ENCODE results near the gene FBXL4.

FBXL4 gene

DNA sequence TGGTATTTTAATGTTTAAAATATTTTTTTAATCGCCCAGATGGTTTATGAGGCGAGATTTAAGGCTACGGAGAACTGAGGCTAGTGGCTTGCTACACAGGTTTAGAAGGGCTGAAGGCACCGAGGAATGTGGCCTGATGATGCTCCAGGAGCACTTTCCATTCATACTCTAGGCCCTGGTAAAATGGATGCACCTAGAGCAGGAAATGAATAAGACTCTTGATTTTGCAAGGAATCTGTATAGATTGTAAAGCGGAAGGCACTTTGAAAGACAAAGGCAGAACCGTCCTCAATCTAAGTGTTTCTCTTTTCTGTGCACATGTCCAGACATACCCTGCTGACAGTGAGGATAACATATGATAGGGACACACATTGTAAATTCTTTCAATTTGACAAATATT, 83.2 kb downstream of the FBXL4 start:
- no peak overlapping the region for H3K9ac ChIP-seq (ENCODE audit: low read depth, low read length)
- H3K79me2 ChIP-seq (ENCODE audit: insufficient read depth, low read length), result no peaks in the 10 kb centered on the region
- no peaks in the 10 kb centered on the region for H4K20me1 ChIP-seq (ENCODE audit: insufficient read depth, low read length)
- no peak overlapping the region for H3K4me2 ChIP-seq (ENCODE audit: insufficient read depth, low read length)
- no peak overlapping the region for H3K27ac ChIP-seq (ENCODE audit: low read length)
- H3K36me3 ChIP-seq (ENCODE audit: insufficient read depth, low read length), result peaks cover 3% of the 10 kb centered on the region; the same call in 1 of the 2 replicates
- DNase-seq (no peak), ATAC-seq (ENCODE audit: insufficient read depth, low read depth) (no peak)
- TF ChIP-seq, protein P1, sequence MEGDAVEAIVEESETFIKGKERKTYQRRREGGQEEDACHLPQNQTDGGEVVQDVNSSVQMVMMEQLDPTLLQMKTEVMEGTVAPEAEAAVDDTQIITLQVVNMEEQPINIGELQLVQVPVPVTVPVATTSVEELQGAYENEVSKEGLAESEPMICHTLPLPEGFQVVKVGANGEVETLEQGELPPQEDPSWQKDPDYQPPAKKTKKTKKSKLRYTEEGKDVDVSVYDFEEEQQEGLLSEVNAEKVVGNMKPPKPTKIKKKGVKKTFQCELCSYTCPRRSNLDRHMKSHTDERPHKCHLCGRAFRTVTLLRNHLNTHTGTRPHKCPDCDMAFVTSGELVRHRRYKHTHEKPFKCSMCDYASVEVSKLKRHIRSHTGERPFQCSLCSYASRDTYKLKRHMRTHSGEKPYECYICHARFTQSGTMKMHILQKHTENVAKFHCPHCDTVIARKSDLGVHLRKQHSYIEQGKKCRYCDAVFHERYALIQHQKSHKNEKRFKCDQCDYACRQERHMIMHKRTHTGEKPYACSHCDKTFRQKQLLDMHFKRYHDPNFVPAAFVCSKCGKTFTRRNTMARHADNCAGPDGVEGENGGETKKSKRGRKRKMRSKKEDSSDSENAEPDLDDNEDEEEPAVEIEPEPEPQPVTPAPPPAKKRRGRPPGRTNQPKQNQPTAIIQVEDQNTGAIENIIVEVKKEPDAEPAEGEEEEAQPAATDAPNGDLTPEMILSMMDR (IDR thresholded peaks at IDR 0.05; ENCODE audit: borderline replicate concordance, extremely low read depth, low read length, poor library complexity, severe bottlenecking), result no peak
- TF ChIP-seq EZH2 (IDR thresholded peaks at IDR 0.05; ENCODE audit: borderline replicate concordance, low read depth, low read length, severe bottlenecking), result no peak
- no peak overlapping the region for H2AFZ ChIP-seq (ENCODE audit: low read depth, low read length)
- H3K9me3 ChIP-seq (ENCODE audit: insufficient read depth, low read length, severe bottlenecking), result no peaks in the 10 kb centered on the region
- no peaks in the 10 kb centered on the region for H3K4me1 ChIP-seq (ENCODE audit: insufficient read depth, low read length)
- H3K4me3 ChIP-seq (ENCODE audit: low read depth in 1 of 2, low read length in 2 of 2), result no peak overlapping the region
- H3K27me3 ChIP-seq (ENCODE audit: insufficient read depth, low read length, poor library complexity), result no peaks in the 10 kb centered on the region

DNA sequence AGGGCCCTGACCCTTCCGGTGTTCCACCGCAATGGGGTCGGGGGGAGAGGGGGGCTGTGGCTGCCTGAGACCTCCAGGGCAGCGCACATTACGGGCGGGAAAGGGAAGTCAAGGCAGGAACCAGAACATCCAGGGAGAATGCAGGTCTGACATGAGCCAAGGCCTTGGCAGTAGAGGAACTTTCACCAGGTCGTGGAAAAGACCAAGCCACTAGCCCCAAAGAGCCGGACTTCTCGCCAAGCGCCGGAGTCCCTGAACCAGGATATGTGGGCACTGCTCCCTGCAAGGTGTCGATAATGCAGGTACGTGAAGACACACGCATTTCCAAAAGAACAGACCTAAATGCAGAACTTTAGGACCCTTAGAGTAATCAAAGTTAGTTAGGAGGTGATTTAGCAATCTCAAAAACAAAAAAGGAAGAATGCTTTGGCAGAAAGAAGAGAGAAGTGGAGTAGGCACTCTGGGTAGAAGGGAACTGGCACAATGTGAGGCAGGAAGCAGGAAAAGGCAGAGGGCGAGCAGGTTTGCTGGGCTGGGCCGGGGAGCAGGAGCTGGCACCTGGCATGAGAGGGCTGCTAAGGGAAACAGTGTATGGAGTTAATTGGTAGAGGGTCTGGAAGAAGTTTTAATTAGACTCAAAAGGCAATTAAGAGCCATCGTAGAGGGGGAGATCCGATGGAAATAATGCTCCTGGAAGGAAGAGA, 99.1 kb downstream of the FBXL4 start:
- ATAC-seq (ENCODE audit: insufficient read depth, low read depth) (no peak), DNase-seq (no peak)
- H3K79me2 ChIP-seq (ENCODE audit: insufficient read depth, low read length), result no peaks in the 10 kb centered on the region
- no peak overlapping the region for H3K4me2 ChIP-seq (ENCODE audit: insufficient read depth, low read length)
- H3K4me1 ChIP-seq (ENCODE audit: insufficient read depth, low read length), result no peaks in the 10 kb centered on the region
- no peak overlapping the region for H3K9ac ChIP-seq (ENCODE audit: low read depth, low read length)
- H3K9me3 ChIP-seq (ENCODE audit: insufficient read depth, low read length, severe bottlenecking), result no peaks in the 10 kb centered on the region
- H3K27me3 ChIP-seq (ENCODE audit: insufficient read depth, low read length, poor library complexity), result no peaks in the 10 kb centered on the region
- no peak overlapping the region for H2AFZ ChIP-seq (ENCODE audit: low read depth, low read length)
- no peak for TF ChIP-seq EZH2 (IDR thresholded peaks at IDR 0.05; ENCODE audit: borderline replicate concordance, low read depth, low read length, severe bottlenecking)
- TF ChIP-seq, protein P1 (IDR thresholded peaks at IDR 0.05; ENCODE audit: borderline replicate concordance, extremely low read depth, low read length, poor library complexity, severe bottlenecking), result no peak
- H3K4me3 ChIP-seq (ENCODE audit: low read depth in 1 of 2, low read length in 2 of 2), result no peak overlapping the region
- H3K36me3 ChIP-seq (ENCODE audit: insufficient read depth, low read length), result no peaks in the 10 kb centered on the region
- no peak overlapping the region for H3K27ac ChIP-seq (ENCODE audit: low read length)
- H4K20me1 ChIP-seq (ENCODE audit: insufficient read depth, low read length), result no peaks in the 10 kb centered on the region

DNA sequence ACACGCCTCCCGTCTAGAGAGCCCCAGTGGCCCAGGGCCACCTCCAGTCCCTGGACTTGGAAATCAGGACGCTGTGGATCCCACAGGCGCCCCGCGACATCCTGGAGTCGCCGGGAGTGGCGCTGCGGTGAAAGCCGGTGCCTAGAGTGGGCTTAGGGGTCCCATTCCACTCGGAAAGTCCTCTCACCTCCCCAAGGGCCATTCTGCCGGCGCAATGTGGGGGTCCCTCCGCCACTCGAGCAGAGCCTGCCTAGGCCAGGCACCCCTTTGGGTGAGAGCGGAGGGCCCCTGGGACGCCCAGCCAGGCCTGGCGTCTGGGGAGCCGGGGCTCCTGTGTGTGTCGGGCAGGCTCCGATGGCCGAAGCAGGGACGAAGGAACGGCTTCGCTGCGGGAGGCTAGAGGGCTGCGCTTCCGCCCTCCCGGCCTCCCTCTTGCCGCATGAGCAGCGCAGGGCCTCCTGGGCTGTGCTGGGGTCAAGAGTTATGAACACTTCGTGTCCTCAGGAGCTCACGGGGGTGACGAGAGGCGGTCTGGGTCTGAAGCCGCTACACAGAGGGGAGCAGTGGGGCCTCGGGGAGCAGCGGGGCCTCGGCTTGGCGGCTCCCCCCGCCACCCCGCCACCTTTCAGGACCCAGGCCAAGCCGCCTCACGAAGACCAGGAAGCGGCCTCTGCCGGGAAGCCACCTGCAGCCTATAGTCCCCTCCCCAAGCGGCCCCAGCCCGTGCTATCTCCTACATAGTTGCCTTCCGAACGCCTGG, 99.8 kb downstream of the FBXL4 start:
- no peak overlapping the region for H3K4me2 ChIP-seq (ENCODE audit: insufficient read depth, low read length)
- no peaks in the 10 kb centered on the region for H3K9me3 ChIP-seq (ENCODE audit: insufficient read depth, low read length, severe bottlenecking)
- ATAC-seq (ENCODE audit: insufficient read depth, low read depth) (no peak), DNase-seq (no peak)
- no peak overlapping the region for H3K9ac ChIP-seq (ENCODE audit: low read depth, low read length)
- no peaks in the 10 kb centered on the region for H3K27me3 ChIP-seq (ENCODE audit: insufficient read depth, low read length, poor library complexity)
- TF ChIP-seq, protein P1 (IDR thresholded peaks at IDR 0.05; ENCODE audit: borderline replicate concordance, extremely low read depth, low read length, poor library complexity, severe bottlenecking), result no peak
- TF ChIP-seq EZH2 (IDR thresholded peaks at IDR 0.05; ENCODE audit: borderline replicate concordance, low read depth, low read length, severe bottlenecking), result no peak
- H3K36me3 ChIP-seq (ENCODE audit: insufficient read depth, low read length), result no peaks in the 10 kb centered on the region
- H3K4me1 ChIP-seq (ENCODE audit: insufficient read depth, low read length), result no peaks in the 10 kb centered on the region
- no peak overlapping the region for H3K4me3 ChIP-seq (ENCODE audit: low read depth in 1 of 2, low read length in 2 of 2)
- no peaks in the 10 kb centered on the region for H4K20me1 ChIP-seq (ENCODE audit: insufficient read depth, low read length)
- H3K79me2 ChIP-seq (ENCODE audit: insufficient read depth, low read length), result no peaks in the 10 kb centered on the region
- no peak overlapping the region for H3K27ac ChIP-seq (ENCODE audit: low read length)
- H2AFZ ChIP-seq (ENCODE audit: low read depth, low read length), result no peak overlapping the region

All from DND-41 (cell line).